Measurements from ENCODE around the gene IPO13.

The IPO13 gene

DNA sequence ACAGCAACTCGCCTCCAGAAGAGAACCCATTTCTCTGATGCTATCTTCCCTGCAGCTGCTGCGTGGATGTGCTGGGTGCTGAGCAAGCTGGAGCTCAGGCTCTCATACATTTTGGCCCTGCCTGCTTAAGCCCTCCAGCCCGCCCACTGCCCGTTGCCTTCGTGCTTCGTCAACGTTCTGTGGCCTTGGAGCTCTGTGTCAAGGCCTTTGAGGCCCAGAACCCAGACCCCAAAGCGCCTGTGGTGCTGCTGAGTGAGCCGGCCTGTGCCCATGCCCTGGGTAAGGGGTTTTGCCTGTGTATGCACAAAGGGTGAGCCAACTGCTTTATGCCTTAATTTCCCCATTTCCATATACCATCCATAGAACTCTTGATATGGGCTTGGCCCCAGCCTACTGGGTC is 24.2 kb downstream of the IPO13 start:
- H3K4me3 ChIP-seq (ENCODE audit: low read depth, low read length), result peak overlapping the region; percentile 85
- no peak for DNase-seq (ENCODE audit: low read depth, low spot score)

DNA sequence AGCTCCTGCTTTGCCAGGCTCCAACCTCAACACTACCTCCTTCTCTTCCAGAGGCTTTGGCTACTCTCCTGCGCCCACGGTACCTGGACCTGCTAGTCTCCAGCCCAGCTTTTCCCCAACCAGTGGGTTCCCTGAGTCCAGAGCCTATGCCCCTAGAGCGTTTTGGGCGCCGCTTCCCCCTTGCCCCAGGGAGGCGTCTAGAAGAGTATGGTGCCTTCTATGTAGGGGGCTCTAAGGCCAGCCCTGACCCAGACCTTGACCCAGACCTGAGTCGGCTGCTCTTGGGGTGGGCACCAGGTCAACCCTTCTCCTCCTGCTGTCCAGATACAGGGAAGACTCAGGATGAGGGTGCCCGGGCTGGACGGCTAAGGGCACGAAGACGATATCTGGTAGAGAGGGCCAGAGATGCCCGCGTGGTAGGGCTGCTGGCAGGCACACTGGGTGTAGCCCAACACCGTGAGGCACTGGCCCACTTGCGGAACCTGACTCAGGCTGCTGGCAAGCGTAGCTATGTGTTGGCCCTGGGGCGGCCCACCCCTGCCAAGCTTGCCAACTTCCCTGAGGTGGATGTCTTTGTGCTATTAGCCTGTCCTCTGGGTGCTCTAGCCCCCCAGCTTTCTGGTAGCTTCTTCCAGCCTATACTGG is 24.7 kb downstream of the IPO13 start:
- H3K4me3 ChIP-seq (ENCODE audit: low read depth, low read length), result no peak overlapping the region
- TF ChIP-seq, protein P1, sequence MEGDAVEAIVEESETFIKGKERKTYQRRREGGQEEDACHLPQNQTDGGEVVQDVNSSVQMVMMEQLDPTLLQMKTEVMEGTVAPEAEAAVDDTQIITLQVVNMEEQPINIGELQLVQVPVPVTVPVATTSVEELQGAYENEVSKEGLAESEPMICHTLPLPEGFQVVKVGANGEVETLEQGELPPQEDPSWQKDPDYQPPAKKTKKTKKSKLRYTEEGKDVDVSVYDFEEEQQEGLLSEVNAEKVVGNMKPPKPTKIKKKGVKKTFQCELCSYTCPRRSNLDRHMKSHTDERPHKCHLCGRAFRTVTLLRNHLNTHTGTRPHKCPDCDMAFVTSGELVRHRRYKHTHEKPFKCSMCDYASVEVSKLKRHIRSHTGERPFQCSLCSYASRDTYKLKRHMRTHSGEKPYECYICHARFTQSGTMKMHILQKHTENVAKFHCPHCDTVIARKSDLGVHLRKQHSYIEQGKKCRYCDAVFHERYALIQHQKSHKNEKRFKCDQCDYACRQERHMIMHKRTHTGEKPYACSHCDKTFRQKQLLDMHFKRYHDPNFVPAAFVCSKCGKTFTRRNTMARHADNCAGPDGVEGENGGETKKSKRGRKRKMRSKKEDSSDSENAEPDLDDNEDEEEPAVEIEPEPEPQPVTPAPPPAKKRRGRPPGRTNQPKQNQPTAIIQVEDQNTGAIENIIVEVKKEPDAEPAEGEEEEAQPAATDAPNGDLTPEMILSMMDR (IDR thresholded peaks at IDR 0.05; ENCODE audit: low read depth, low read length), result no peak
- DNase-seq (ENCODE audit: low read depth, low spot score), result no peak
- in situ Hi-C loops (cut with HindIII; ENCODE audit: low sequenced_read_pairs), result no loop called here

More for the DNA sequence above, 24.2 kb downstream of the IPO13 start:
- TF ChIP-seq, protein P1 (IDR thresholded peaks at IDR 0.05; ENCODE audit: low read depth, low read length), result no peak
- in situ Hi-C loops (cut with HindIII; ENCODE audit: low sequenced_read_pairs), result no loop called here

DNA sequence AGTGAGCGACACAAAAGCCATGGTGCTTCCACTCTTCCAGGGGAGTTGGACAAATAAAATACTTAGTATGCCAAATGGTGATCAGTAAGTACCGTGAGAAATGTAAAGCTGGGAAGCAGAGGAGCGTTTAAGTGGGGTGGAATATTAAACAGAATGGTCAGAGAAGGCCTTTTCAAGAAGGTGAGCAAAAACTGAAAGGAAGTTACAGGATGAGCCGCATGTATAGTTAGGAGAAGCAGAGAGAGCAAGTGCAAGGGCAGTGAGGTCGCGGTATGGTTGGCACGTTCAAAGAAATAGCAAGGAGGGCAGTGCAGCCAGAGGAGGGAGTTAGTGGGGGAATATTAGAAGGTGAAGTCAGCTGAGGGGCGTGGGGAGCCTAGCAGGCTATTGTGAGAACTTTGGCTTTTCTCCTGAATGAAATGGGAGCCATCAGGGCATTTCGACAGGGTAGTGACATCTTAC is 27.3 kb downstream of the IPO13 start:
- in situ Hi-C loops (cut with HindIII; ENCODE audit: low sequenced_read_pairs), result no loop called here
- no peak for DNase-seq (ENCODE audit: low read depth, low spot score)

DNA sequence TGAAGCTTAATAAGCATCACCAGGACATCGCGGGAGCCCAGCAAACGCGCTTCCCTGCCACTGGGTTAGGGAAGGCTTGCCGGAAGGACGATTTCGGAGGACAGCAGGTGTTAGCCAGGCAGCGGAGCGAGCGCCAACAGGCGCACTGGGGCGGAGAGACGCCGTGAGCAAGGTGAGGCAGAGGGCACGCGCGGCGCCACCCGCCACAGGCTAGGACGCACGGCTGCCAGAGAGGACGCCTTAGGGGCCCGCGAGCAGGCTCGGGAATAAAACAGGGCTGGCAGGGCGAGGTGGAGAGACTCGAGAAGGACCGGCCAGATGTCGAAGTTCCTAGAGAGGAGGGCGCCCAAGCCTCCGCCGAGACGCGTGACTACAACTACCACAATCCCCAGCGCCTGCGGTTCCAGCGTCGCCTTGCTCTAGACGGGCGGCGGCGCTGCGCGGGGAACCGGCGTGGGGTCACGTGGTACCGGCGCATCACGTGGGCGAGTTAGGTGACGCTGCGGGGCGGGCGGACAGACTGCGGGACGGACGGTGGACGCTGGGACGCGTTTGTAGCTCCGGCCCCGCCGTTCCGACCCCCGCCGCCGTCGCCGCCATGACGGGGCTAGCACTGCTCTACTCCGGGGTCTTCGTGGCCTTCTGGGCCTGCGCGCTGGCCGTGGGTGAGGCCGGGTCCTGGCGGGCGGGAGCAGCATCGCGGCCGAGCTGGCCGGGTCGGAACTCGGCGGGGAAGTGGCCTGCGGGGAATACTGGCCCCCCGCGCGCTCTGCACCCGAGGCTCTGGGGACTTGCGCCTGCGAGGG is 27.9 kb downstream of the IPO13 start, which contains the start of gene ATP6V0B:
Gene ATP6V0B, plus strand, starts transcription at position 518 of the 806 bp plus-strand sequence. Its CDS starts 81 bp downstream, at position 599.
- TF ChIP-seq, protein P1 (IDR thresholded peaks at IDR 0.05; ENCODE audit: low read depth, low read length), result peak; percentile 11
- in situ Hi-C loops (cut with HindIII; ENCODE audit: low sequenced_read_pairs), result no loop called here

More for the DNA sequence above, 27.3 kb downstream of the IPO13 start:
- peak overlapping the region; percentile 84 for H3K4me3 ChIP-seq (ENCODE audit: low read depth, low read length)
- TF ChIP-seq, protein P1 (IDR thresholded peaks at IDR 0.05; ENCODE audit: low read depth, low read length), result no peak

DNA sequence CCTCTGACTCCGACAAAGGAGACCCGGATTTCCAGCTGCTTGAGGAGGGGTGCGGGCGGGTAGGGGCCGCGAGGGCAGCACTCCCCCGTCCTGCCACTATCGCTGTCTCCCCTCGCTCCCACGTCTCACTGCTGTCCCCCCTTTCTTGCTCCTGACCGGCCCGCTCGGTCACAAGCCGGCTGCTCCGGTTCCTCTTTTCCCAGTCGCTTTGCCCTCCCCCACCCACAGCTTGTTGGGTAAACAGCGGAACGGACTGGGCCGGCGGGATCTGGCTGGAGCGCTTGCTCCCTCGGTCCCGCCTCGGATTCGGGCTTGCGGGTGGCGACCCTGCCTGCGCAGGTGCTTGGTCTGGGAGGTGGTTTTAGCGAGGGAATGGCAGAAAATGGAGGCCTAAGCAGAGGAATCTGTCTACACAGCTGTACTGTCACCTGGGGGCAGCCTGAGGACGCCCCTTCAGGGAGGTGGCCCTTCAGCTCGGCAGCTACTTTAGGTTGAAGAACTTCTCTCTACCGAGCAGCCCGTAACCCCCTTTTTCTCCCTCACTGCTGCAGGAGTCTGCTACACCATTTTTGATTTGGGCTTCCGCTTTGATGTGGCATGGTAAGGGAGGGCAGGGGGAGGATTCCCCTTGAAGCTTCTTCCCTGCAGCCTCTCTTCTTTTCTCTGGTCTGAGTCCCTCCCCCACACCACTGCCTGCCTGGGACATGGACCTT is 28.7 kb downstream of the IPO13 start:
- in situ Hi-C loops (cut with HindIII; ENCODE audit: low sequenced_read_pairs), result no loop called here
- TF ChIP-seq, protein P1 (IDR thresholded peaks at IDR 0.05; ENCODE audit: low read depth, low read length), result no peak
- H3K4me3 ChIP-seq (ENCODE audit: low read depth, low read length), result peak overlapping the region; percentile 84
- DNase-seq (ENCODE audit: low read depth, low spot score), result no peak

More for the DNA sequence above, 27.9 kb downstream of the IPO13 start, which contains the start of gene ATP6V0B:
- DNase-seq (ENCODE audit: low read depth, low spot score), result peak; percentile 93
- peak within 1 kb of the TSS; percentile 84 for H3K4me3 ChIP-seq (ENCODE audit: low read depth, low read length)

DNA sequence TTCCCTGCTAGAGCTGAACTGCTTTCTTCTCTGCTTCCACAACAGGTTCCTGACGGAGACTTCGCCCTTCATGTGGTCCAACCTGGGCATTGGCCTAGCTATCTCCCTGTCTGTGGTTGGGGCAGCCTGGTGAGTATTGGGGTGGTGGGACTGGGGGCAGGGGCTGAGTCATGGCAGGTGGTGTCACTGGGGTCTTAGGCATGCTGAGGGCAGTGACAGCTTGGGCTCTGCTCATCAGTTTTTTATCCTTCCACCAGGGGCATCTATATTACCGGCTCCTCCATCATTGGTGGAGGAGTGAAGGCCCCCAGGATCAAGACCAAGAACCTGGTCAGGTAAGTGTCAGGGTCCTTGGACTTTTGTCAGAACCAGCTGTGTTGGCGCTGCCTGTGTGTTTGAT is 29.3 kb downstream of the IPO13 start:
- TF ChIP-seq, protein P1 (IDR thresholded peaks at IDR 0.05; ENCODE audit: low read depth, low read length), result no peak
- in situ Hi-C loops (cut with HindIII; ENCODE audit: low sequenced_read_pairs), result no loop called here
- H3K4me3 ChIP-seq (ENCODE audit: low read depth, low read length), result peak overlapping the region; percentile 84
- DNase-seq (ENCODE audit: low read depth, low spot score), result no peak
